GM12873 (cell line): ENCODE data around the gene RASGRF1.

Source experiments
- CTCF ChIP-seq: IDR thresholded peaks from 2 replicates; pipeline ENCODE4 v1.5.1; 2012; ENCODE audit warnings: low read depth, mild to moderate bottlenecking, moderate library complexity, low read length, control low read depth; ENCODE audit not compliant: insufficient read depth; ENCODE audit errors: missing control alignments

Gene RASGRF1

GRCh38 chr15:79003301-79003700 is 87.3 kb downstream of the RASGRF1 start:
- TF ChIP-seq CTCF, result no peak

- no peak for TF ChIP-seq CTCF
Observed at GRCh38 chr15:79002581-79002980, 88.0 kb downstream of the RASGRF1 start.

GRCh38 chr15:78999636-79000035 is 90.9 kb downstream of the RASGRF1 start:
- no peak for TF ChIP-seq CTCF

- no peak for TF ChIP-seq CTCF
Observed at GRCh38 chr15:78998526-78998925, 92.1 kb downstream of the RASGRF1 start.

- TF ChIP-seq CTCF, result no peak
Observed at GRCh38 chr15:78997981-78998499, 92.5 kb downstream of the RASGRF1 start.

GRCh38 chr15:78996894-78997275 is 93.7 kb downstream of the RASGRF1 start:
- no peak for TF ChIP-seq CTCF

- no peak for TF ChIP-seq CTCF
Observed at GRCh38 chr15:78995921-78996893, 94.4 kb downstream of the RASGRF1 start.
